HEK293T (cell line): ENCODE data around the gene ACVR1C.

ENCODE experiments used
- BHLHE40 ChIP-seq: fragments of 450-650 bp; IDR thresholded peaks from 2 replicates; pipeline ENCODE4 v1.6.1; 2016; ENCODE audit warnings: mild to moderate bottlenecking, moderate library complexity, borderline replicate concordance
- ELF4 ChIP-seq: fragments of 450-650 bp; IDR thresholded peaks from 2 replicates; pipeline ENCODE4 v1.6.1; 2017; ENCODE audit warnings: antibody characterized with exemption
- FOXA1 ChIP-seq: fragments of 450-650 bp; IDR thresholded peaks from 2 replicates; pipeline ENCODE4 v1.6.1; 2016; ENCODE audit warnings: mild to moderate bottlenecking
- HDGF ChIP-seq: fragments of 450-650 bp; IDR thresholded peaks from 2 replicates; pipeline ENCODE4 v1.6.1; 2017; ENCODE audit warnings: antibody characterized with exemption, borderline replicate concordance
- L3MBTL2 ChIP-seq: fragments of 450-650 bp; conservative IDR thresholded peaks from 2 replicates; pipeline ENCODE4 v1.6.1; 2016; ENCODE audit warnings: mild to moderate bottlenecking
- SP1 ChIP-seq: fragments of 450-650 bp; IDR thresholded peaks from 2 replicates; pipeline ENCODE4 v1.6.1; 2017
- SUZ12 ChIP-seq: fragments of 450-650 bp; IDR thresholded peaks from 2 replicates; pipeline ENCODE4 v1.6.1; 2016; ENCODE audit warnings: mild to moderate bottlenecking
- TARDBP ChIP-seq: fragments of 450-650 bp; IDR thresholded peaks from 2 replicates; pipeline ENCODE4 v1.6.1; 2016
- ZNF384 ChIP-seq: fragments of 450-650 bp; IDR thresholded peaks from 2 replicates; pipeline ENCODE4 v1.6.1; 2016

DNA sequence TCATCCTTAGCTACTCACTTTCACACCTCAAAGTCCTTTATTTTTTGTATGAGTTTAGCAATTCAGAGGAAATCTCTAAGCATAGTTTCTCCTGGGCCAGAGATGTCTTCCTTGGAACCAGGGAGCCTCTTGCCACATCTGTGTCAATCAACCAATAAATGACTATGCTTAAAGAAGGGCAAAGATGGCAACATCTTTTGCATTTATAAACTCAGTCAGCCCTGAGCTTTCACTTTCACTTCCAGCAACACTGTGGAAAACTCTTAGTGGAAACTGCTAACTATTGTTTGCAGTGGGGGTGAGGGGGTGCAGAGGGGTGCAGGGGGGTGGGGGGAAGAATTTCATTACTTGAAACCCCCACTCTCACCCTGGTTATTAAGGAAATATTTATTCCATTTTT is 3.4 kb downstream of the ACVR1C start:
- TF ChIP-seq TARDBP (no peak), ELF4 (no peak), BHLHE40 (no peak), SP1 (no peak), FOXA1 (no peak), HDGF (no peak), SUZ12 (no peak), L3MBTL2 (no peak), ZNF384 (no peak)
